NCI-H1930 (cell line): ENCODE data around the gene ARHGAP30.
A peak's percentile ranks its signal among the peaks of the same experiment; 100 is the strongest.
"Not testable (repeated sequence)": the region's sequence is repeated elsewhere in the genome, so short reads cannot be mapped to it uniquely, and the experiment has no call there.

ENCODE experiments used
- DNase-seq, 2 experiments: peaks; one replicate each; lab custom pipeline; 2025; lab: John Stamatoyannopoulos, UW

ARHGAP30 gene

GRCh38 chr1:161039546-161039945, 30.1 kb downstream of the ARHGAP30 start:
- no peak for DNase-seq

- no peak for DNase-seq
Observed at GRCh38 chr1:161039154-161039545, 30.5 kb downstream of the ARHGAP30 start.

GRCh38 chr1:161038523-161039153, 31.1 kb downstream of the ARHGAP30 start, which contains the start of gene TSTD1:
Gene TSTD1 (minus strand): TSS chr1:161038964. CDS start chr1:161038889, 75 bp downstream.
- DNase-seq, result peak; percentile 41 to 54

GRCh38 chr1:161037661-161038522, 31.8 kb downstream of the ARHGAP30 start:
- no peak for DNase-seq

GRCh38 chr1:161033751-161034150, 35.9 kb downstream of the ARHGAP30 start:
- DNase-seq, result no peak

GRCh38 chr1:161032409-161032808, 37.3 kb downstream of the ARHGAP30 start:
- DNase-seq, result no peak

GRCh38 chr1:161031874-161032273, 37.8 kb downstream of the ARHGAP30 start:
- no peak for DNase-seq

- not testable (repeated sequence) for DNase-seq
Observed at GRCh38 chr1:161029466-161029865, 40.2 kb downstream of the ARHGAP30 start.

GRCh38 chr1:161026954-161027353, 42.7 kb downstream of the ARHGAP30 start:
- not testable (repeated sequence) for DNase-seq

GRCh38 chr1:161022432-161022831, 47.3 kb downstream of the ARHGAP30 start:
- DNase-seq, result not testable (repeated sequence)

- no peak for DNase-seq
Observed at GRCh38 chr1:161021970-161022353, 47.7 kb downstream of the ARHGAP30 start.

- DNase-seq, result peak; percentile 93 to 95
Observed at GRCh38 chr1:161021165-161021969, 48.3 kb downstream of the ARHGAP30 start.

GRCh38 chr1:161020509-161021164, 49.1 kb downstream of the ARHGAP30 start, which contains the start of gene F11R:
Gene F11R (minus strand): TSS chr1:161021152. CDS start chr1:161021073, 79 bp downstream.
- DNase-seq, result peak; percentile 31 to 51

- DNase-seq, result no peak
Observed at GRCh38 chr1:161019751-161020495, 49.8 kb downstream of the ARHGAP30 start.

GRCh38 chr1:161019111-161019660, 50.5 kb downstream of the ARHGAP30 start:
- not testable (repeated sequence) for DNase-seq

GRCh38 chr1:161018631-161018930, 51.1 kb downstream of the ARHGAP30 start:
- DNase-seq, result no peak

GRCh38 chr1:161017756-161018630, 51.7 kb downstream of the ARHGAP30 start:
- no peak for DNase-seq

GRCh38 chr1:161017181-161017580, 52.5 kb downstream of the ARHGAP30 start:
- not testable (repeated sequence) for DNase-seq

- not testable (repeated sequence) for DNase-seq
Observed at GRCh38 chr1:161016683-161017082, 53.0 kb downstream of the ARHGAP30 start.
